ENCODE measurements around the gene MUC20. TPM values are rescaled to one million over a fixed set of nuclear protein-coding genes. Genes with fewer than 3 reads are reported as not detected.
"Not testable (repeated sequence)": the region's sequence is repeated elsewhere in the genome, so short reads cannot be mapped to it uniquely, and the experiment has no call there.

MUC20 gene
- total RNA-seq, result 2.3 and 3.0 TPM in 2 replicates
- long read RNA-seq, result 0 reads

GRCh38 chr3:195720831-195721506 is at the start of gene MUC20:
TSS of gene MUC20 (plus strand) at chr3:195720978. CDS start at chr3:195721008, 30 bp downstream.
- H3K9me3 Mint-ChIP-seq; H3K27ac Mint-ChIP-seq (ENCODE audit: unreplicated experiment); H3K4me3 Mint-ChIP-seq; H3K36me3 Mint-ChIP-seq (ENCODE audit: low read depth); DNase-seq (ENCODE audit: low read depth, low spot score): not testable (repeated sequence)
- Mint-ChIP-seq H3K27me3 (ENCODE audit: low read depth) (peaks cover 39% of the 10 kb centered on the region), H3K4me1 (peaks cover 26% of the 10 kb centered on the region)

GRCh38 chr3:195671283-195671682 is 49.5 kb upstream of the MUC20 start:
- H3K9me3 Mint-ChIP-seq; H3K36me3 Mint-ChIP-seq (ENCODE audit: low read depth); H3K27me3 Mint-ChIP-seq (ENCODE audit: low read depth); H3K4me1 Mint-ChIP-seq; DNase-seq (ENCODE audit: low read depth, low spot score); H3K27ac Mint-ChIP-seq (ENCODE audit: unreplicated experiment); H3K4me3 Mint-ChIP-seq: not testable (repeated sequence)

- H3K27me3 Mint-ChIP-seq (ENCODE audit: low read depth); H3K9me3 Mint-ChIP-seq; H3K4me3 Mint-ChIP-seq; H3K4me1 Mint-ChIP-seq; DNase-seq (ENCODE audit: low read depth, low spot score); H3K27ac Mint-ChIP-seq (ENCODE audit: unreplicated experiment): not testable (repeated sequence)
- peaks cover 16% of the 10 kb centered on the region for H3K36me3 Mint-ChIP-seq (ENCODE audit: low read depth)
Observed at GRCh38 chr3:195673711-195674110, 47.1 kb upstream of the MUC20 start.

- DNase-seq (ENCODE audit: low read depth, low spot score); H3K27me3 Mint-ChIP-seq (ENCODE audit: low read depth); H3K4me1 Mint-ChIP-seq; H3K9me3 Mint-ChIP-seq; H3K27ac Mint-ChIP-seq (ENCODE audit: unreplicated experiment); H3K4me3 Mint-ChIP-seq: not testable (repeated sequence)
- peaks cover 18% of the 10 kb centered on the region for H3K36me3 Mint-ChIP-seq (ENCODE audit: low read depth)
Observed at GRCh38 chr3:195678391-195679015, 42.3 kb upstream of the MUC20 start.

- peaks cover 28% of the 10 kb centered on the region for H3K36me3 Mint-ChIP-seq (ENCODE audit: low read depth)
- not testable (repeated sequence) for H3K27ac Mint-ChIP-seq (ENCODE audit: unreplicated experiment); DNase-seq (ENCODE audit: low read depth, low spot score); H3K9me3 Mint-ChIP-seq; H3K27me3 Mint-ChIP-seq (ENCODE audit: low read depth); H3K4me1 Mint-ChIP-seq; H3K4me3 Mint-ChIP-seq
Observed at GRCh38 chr3:195680690-195681089, 40.1 kb upstream of the MUC20 start.

- H3K27me3 Mint-ChIP-seq (ENCODE audit: low read depth); H3K4me1 Mint-ChIP-seq; H3K4me3 Mint-ChIP-seq; H3K27ac Mint-ChIP-seq (ENCODE audit: unreplicated experiment); H3K9me3 Mint-ChIP-seq; DNase-seq (ENCODE audit: low read depth, low spot score): not testable (repeated sequence)
- H3K36me3 Mint-ChIP-seq (ENCODE audit: low read depth), result peaks cover 35% of the 10 kb centered on the region
Observed at GRCh38 chr3:195681458-195682103, 39.2 kb upstream of the MUC20 start.

GRCh38 chr3:195682104-195682742 is 38.6 kb upstream of the MUC20 start:
- not testable (repeated sequence) for DNase-seq (ENCODE audit: low read depth, low spot score); H3K4me1 Mint-ChIP-seq; H3K4me3 Mint-ChIP-seq; H3K27me3 Mint-ChIP-seq (ENCODE audit: low read depth); H3K9me3 Mint-ChIP-seq; H3K27ac Mint-ChIP-seq (ENCODE audit: unreplicated experiment)
- H3K36me3 Mint-ChIP-seq (ENCODE audit: low read depth), result peaks cover 38% of the 10 kb centered on the region

GRCh38 chr3:195683722-195684526 is 36.9 kb upstream of the MUC20 start:
- H3K4me3 Mint-ChIP-seq; H3K9me3 Mint-ChIP-seq; DNase-seq (ENCODE audit: low read depth, low spot score); H3K4me1 Mint-ChIP-seq; H3K27me3 Mint-ChIP-seq (ENCODE audit: low read depth): not testable (repeated sequence)
- Mint-ChIP-seq H3K36me3 (ENCODE audit: low read depth) (peaks cover 33% of the 10 kb centered on the region), H3K27ac (ENCODE audit: unreplicated experiment) (peak overlapping the region; percentile 14)

GRCh38 chr3:195684527-195685257 is 36.1 kb upstream of the MUC20 start:
- H3K27ac Mint-ChIP-seq (ENCODE audit: unreplicated experiment); H3K4me3 Mint-ChIP-seq; H3K9me3 Mint-ChIP-seq; DNase-seq (ENCODE audit: low read depth, low spot score); H3K4me1 Mint-ChIP-seq; H3K27me3 Mint-ChIP-seq (ENCODE audit: low read depth): not testable (repeated sequence)
- peaks cover 34% of the 10 kb centered on the region for H3K36me3 Mint-ChIP-seq (ENCODE audit: low read depth)

GRCh38 chr3:195686537-195687208 is 34.1 kb upstream of the MUC20 start:
- H3K4me1 Mint-ChIP-seq; DNase-seq (ENCODE audit: low read depth, low spot score): not testable (repeated sequence)

GRCh38 chr3:195687209-195687760 is 33.5 kb upstream of the MUC20 start:
- not testable (repeated sequence) for H3K27ac Mint-ChIP-seq (ENCODE audit: unreplicated experiment); DNase-seq (ENCODE audit: low read depth, low spot score)

More at GRCh38 chr3:195686537-195687208, 34.1 kb upstream of the MUC20 start:
- peaks cover 34% of the 10 kb centered on the region for H3K36me3 Mint-ChIP-seq (ENCODE audit: low read depth)
- H3K27ac Mint-ChIP-seq (ENCODE audit: unreplicated experiment); H3K4me3 Mint-ChIP-seq; H3K9me3 Mint-ChIP-seq; H3K27me3 Mint-ChIP-seq (ENCODE audit: low read depth): not testable (repeated sequence)

More at GRCh38 chr3:195687209-195687760, 33.5 kb upstream of the MUC20 start:
- not testable (repeated sequence) for H3K9me3 Mint-ChIP-seq; H3K27me3 Mint-ChIP-seq (ENCODE audit: low read depth); H3K4me1 Mint-ChIP-seq; H3K4me3 Mint-ChIP-seq
- H3K36me3 Mint-ChIP-seq (ENCODE audit: low read depth), result peaks cover 39% of the 10 kb centered on the region

All from neural crest cell (in vitro differentiated cells).